ENCODE data around the gene TASOR.

The TASOR gene

DNA sequence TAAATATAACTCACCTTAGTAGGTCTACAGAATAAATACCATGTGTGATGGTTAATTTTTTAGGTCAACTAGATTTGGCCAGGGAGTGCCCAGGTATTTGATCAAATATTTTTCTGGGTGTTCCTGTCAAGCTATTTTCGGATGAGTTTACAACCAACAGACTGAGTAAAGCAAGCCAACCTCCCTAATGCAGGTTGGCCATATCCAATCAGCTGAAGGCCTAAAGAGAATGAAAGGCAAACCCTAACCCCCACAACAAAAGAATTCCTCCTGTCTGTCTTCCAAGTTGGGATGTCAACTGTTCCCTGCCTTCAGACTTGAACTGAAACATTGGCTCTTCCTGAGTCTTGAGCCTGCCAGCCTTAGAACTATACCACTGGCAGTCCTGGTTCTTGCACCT lies 28.6 kb downstream of the TASOR start:
- Histone ChIP-seq H3K4me3 (ENCODE audit: insufficient read depth, low read length, poor library complexity, severe bottlenecking) (no peak overlapping the region), H3K9me3 (ENCODE audit: insufficient read depth, low read length) (no peaks in the 10 kb centered on the region), H4K20me1 (ENCODE audit: low read depth, low read length) (peaks cover 12% of the 10 kb centered on the region; the same call in 1 of the 2 replicates), H3K36me3 (ENCODE audit: low read length) (peaks cover 56% of the 10 kb centered on the region), H3K27ac (ENCODE audit: low read depth, low read length) (no peak overlapping the region), H3K4me2 (ENCODE audit: low read depth, low read length, poor library complexity, severe bottlenecking) (no peak overlapping the region), H2AFZ (ENCODE audit: low read depth, low read length, severe bottlenecking) (no peak overlapping the region), H3K9ac (ENCODE audit: low read length) (no peak overlapping the region), H3K27me3 (ENCODE audit: low read length) (no peaks in the 10 kb centered on the region), H3F3A (ENCODE audit: insufficient read depth) (no peaks in the 10 kb centered on the region), H3K9me2 (replicated peaks; ENCODE audit: insufficient read depth, low read length) (no peaks in the 10 kb centered on the region), H3K79me2 (ENCODE audit: insufficient read depth, low read length) (peaks cover 72% of the 10 kb centered on the region)
- TF ChIP-seq EZH2phosphoT487 (conservative IDR thresholded peaks at IDR 0.05; ENCODE audit: low read length) (no peak), CTCF (IDR thresholded peaks at IDR 0.05; ENCODE audit: insufficient read depth, low read length, poor library complexity, severe bottlenecking) (no peak)

DNA sequence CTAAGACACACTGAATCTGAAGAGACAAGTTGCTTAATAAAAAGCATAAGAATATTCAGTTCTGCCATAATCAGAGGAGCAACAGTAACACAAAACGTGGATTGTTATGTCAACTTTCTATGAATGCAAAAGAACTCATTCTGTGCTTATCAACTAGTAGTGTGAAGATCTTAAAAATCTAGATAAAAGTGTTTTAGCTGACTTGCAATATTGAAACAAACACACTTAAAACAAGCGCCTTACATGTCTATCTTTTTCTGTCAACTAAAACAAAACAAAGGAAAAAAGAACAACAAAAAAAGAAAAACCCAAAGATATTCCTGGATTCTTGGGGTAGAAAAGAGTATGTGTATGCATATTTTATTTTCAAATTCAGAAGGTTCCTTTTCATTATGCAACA lies 37.7 kb downstream of the TASOR start:
- H3K9me3 ChIP-seq (ENCODE audit: insufficient read depth, low read length): no peaks in the 10 kb centered on the region
- no peaks in the 10 kb centered on the region for H3K27me3 ChIP-seq (ENCODE audit: low read length)
- H3K9ac ChIP-seq (ENCODE audit: low read length): no peak overlapping the region
- H3K36me3 ChIP-seq (ENCODE audit: low read length): peaks cover 62% of the 10 kb centered on the region
- TF ChIP-seq CTCF (IDR thresholded peaks at IDR 0.05; ENCODE audit: insufficient read depth, low read length, poor library complexity, severe bottlenecking) (no peak), EZH2phosphoT487 (conservative IDR thresholded peaks at IDR 0.05; ENCODE audit: low read length) (no peak)
- no peaks in the 10 kb centered on the region for H3K9me2 ChIP-seq (replicated peaks; ENCODE audit: insufficient read depth, low read length)
- H3F3A ChIP-seq (ENCODE audit: insufficient read depth): no peaks in the 10 kb centered on the region
- H3K4me2 ChIP-seq (ENCODE audit: low read depth, low read length, poor library complexity, severe bottlenecking): no peak overlapping the region
- no peak overlapping the region for H3K27ac ChIP-seq (ENCODE audit: low read depth, low read length)
- H3K79me2 ChIP-seq (ENCODE audit: insufficient read depth, low read length): peaks cover 18% of the 10 kb centered on the region
- H4K20me1 ChIP-seq (ENCODE audit: low read depth, low read length): peaks cover 10% of the 10 kb centered on the region
- no peak overlapping the region for H2AFZ ChIP-seq (ENCODE audit: low read depth, low read length, severe bottlenecking)
- H3K4me3 ChIP-seq (ENCODE audit: insufficient read depth, low read length, poor library complexity, severe bottlenecking): no peak overlapping the region

DNA sequence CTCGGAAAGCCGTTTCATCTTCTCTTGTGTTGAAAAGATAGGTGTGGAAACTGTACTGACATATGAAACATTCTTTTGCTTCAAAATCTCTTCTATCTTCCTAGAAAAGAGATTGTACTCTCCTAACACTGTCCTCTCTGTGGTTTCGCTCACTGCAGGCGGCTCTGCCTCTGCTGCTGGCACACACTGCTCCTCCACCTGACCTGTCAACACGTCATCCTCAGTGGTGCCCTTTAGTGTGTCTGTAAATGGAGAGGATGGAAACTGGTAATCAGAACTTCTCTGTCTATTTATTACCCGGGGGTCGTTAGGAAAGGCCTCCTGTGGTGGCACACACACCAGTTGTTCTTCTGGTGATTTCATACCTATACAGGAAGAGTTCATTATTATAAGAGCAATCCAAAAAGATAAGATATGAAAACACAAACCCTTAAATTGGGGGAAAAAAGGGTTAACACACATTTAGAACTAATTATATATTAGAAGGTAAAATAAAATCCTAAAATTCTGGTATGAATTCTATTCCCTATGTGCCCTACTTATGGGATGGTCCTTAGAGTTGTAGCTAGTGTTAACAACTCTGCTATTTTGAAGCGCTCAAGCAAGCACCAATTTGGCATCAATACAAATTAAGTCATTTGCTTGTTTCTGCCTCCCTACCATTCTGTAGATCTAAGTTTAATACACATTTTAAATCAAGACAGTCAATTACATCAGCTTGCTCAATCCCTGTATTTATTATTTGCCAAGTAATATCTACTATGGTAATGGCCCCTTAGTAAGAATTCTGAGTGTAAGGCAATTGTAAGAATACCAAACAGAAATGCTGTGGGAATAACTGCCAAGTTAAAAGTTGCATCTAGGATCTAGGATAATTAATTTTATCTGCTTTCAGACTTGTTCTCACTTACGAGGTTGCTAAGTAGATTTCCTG lies 49.2 kb downstream of the TASOR start:
- no peak overlapping the region for H3K4me3 ChIP-seq (ENCODE audit: insufficient read depth, low read length, poor library complexity, severe bottlenecking)
- no peak overlapping the region for H3K27ac ChIP-seq (ENCODE audit: low read depth, low read length)
- H4K20me1 ChIP-seq (ENCODE audit: low read depth, low read length): no peaks in the 10 kb centered on the region
- no peaks in the 10 kb centered on the region for H3K79me2 ChIP-seq (ENCODE audit: insufficient read depth, low read length)
- no peaks in the 10 kb centered on the region for H3K9me2 ChIP-seq (replicated peaks; ENCODE audit: insufficient read depth, low read length)
- no peaks in the 10 kb centered on the region for H3K9me3 ChIP-seq (ENCODE audit: insufficient read depth, low read length)
- H3K9ac ChIP-seq (ENCODE audit: low read length): no peak overlapping the region
- TF ChIP-seq EZH2phosphoT487 (conservative IDR thresholded peaks at IDR 0.05; ENCODE audit: low read length) (no peak), CTCF (IDR thresholded peaks at IDR 0.05; ENCODE audit: insufficient read depth, low read length, poor library complexity, severe bottlenecking) (no peak)
- no peaks in the 10 kb centered on the region; the same call in 1 of the 2 replicates for H3F3A ChIP-seq (ENCODE audit: insufficient read depth)
- H3K36me3 ChIP-seq (ENCODE audit: low read length): peaks cover 19% of the 10 kb centered on the region; the same call in 1 of the 2 replicates
- no peaks in the 10 kb centered on the region for H3K27me3 ChIP-seq (ENCODE audit: low read length)
- H2AFZ ChIP-seq (ENCODE audit: low read depth, low read length, severe bottlenecking): no peak overlapping the region
- H3K4me2 ChIP-seq (ENCODE audit: low read depth, low read length, poor library complexity, severe bottlenecking): no peak overlapping the region
